ENCODE data around the gene RTL5. TPM values are rescaled to one million over a fixed set of nuclear protein-coding genes. Genes with fewer than 3 reads are reported as not detected.

The RTL5 gene
- total RNA-seq, 1 experiment from 2014 or later, result 2.3 TPM

DNA sequence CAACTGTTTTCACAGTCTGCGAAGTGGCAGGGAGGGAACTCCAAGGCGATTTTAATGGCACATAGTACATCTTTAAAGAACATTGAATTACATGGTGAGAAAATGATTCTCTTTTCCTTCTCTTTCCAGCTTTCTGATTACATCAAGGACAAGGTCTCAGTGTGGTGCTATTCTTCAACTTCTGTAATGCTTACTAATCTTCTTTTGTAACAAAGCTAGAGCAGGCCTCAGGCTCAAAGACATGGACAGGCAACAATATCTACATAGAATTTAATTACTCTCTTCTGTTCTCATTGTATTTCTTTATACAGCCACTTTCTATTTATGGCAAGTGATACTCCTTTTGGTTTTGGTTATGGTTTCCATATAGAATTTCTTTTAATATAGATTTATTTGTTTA is 48.4 kb downstream of the RTL5 start:
- in situ Hi-C loops (cut with HindIII; ENCODE audit: low sequenced_read_pairs), result no loop called here
- DNase-seq (ENCODE audit: low spot score), result no peak

DNA sequence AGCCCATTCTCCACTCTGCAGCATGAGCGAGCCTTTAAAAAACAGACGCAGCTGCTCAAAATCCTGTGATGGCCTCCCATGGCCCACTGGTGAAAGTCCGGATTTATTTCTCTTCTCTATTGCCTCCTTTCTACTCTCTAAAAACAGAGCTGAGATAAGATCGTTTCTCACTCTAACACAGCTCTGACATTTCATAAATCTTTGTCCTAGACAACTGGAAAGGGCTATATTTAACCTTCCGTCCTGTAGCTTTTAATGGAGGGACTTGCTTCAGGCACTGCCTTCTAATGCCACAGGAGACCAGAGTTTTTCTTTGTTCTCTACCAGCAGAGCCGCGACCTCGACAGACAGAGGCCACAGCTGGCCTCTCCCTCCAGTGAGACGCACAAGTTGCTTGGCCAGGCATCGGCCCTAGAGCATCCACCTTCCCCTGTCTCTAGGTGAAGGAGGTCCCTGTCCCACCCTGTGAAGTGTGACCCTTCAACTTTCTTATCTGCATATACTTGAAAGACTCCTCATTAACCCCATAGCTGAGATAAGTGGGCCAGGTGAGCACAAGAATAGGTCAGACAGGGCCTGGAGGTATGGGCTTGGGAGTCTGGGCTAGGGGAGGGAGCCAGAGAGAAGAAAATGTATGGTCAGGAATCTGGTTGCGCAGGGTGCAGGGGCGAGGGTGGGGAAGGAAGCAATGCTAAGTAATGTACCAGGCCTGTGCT is 50.0 kb downstream of the RTL5 start:
- DNase-seq (ENCODE audit: low spot score), result no peak

DNA sequence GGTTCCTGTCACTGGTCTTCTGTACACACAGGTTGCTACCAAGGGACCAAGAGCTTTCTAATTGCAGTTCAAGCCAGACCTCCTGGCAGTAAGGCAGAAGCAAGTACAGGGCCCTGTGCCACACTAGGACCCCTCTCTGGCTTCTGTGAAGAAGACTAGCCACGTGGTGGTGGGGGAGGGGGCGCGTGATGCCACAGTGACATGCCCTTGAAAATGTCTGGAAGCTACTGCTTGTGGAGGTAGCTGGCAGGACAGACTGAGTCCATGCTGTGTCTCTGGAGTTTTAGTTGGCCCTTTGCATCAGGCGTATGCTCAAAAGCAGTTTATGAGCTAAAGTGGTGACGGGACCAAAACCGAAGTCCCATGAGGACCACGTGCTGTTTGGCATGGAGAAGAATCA is 50.9 kb downstream of the RTL5 start:
- in situ Hi-C loops (cut with HindIII; ENCODE audit: low sequenced_read_pairs), result no loop called here

More for the DNA sequence above, 50.0 kb downstream of the RTL5 start:
- in situ Hi-C loops (cut with HindIII; ENCODE audit: low sequenced_read_pairs), result no loop called here

DNA sequence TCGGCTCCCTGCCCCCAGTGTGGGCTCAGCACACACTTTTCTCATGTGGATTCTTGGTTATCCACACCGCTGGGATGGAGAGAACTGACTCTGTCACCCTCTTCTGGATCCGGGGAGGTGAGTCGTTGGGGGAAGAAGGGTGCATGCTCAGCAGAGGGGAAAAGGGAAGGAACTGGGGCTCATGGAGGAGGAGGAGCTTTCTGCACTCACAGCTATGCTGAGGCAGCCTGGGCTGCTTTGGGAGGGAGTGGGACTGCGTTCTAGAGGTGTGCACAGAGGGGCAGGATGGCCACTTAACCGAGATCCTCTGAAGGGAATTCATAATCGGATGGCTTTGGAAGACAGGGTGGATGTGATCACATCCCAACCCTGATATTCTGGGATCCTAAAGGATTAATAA is 51.6 kb downstream of the RTL5 start:
- DNase-seq (ENCODE audit: low spot score), result no peak
- in situ Hi-C loops (cut with HindIII; ENCODE audit: low sequenced_read_pairs), result no loop called here

More for the DNA sequence above, 50.9 kb downstream of the RTL5 start:
- no peak for DNase-seq (ENCODE audit: low spot score)

DNA sequence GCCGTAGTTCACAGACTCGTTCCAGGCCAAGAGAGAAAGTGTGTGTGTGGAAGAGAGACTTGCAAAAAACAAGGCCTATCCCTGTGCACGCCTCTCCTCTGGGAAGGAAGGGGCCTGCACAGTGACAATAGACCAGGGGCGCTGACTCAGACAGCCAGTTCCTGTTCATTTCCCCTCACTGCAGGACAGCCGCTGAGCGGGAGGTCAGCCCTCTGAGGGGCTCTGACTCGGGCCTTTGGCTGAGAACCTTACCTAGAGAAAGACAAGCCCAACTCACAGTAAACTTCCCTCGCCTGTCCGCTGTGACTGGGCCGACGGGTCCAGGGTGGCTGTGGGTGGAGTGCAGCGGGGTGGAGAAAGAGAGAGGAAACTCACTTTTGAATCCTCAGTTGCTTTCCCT is 52.1 kb downstream of the RTL5 start:
- in situ Hi-C loops (cut with HindIII; ENCODE audit: low sequenced_read_pairs), result no loop called here
- DNase-seq (ENCODE audit: low spot score), result no peak

DNA sequence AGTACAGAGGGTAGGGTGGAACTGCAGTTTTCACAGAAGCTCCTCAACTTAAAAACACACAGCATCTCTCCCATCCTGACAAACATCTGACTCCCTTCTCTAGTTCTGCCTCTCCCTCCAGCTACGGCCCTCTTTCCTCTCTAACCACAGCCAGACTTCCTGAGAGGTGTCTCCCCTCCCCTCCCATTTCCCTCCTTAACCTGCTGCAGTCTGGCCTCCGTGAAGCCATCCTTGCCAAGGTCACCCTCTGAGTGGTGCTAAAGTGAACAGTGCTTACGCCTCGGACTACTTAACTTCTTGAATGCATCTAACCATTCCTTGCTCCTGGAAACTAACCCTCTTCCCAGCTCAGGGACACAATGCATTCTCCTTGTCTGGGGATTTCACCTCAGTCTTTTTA is 53.3 kb downstream of the RTL5 start:
- in situ Hi-C loops (cut with HindIII; ENCODE audit: low sequenced_read_pairs), result no loop called here
- no peak for DNase-seq (ENCODE audit: low spot score)

Other genes starting within 250 kb of the RTL5 start
- gene NHSL2, start 221.1 kb downstream of the RTL5 start, total RNA-seq (2014; rRNA removed; shearing (Covaris generic)), result 0.31 and 0.61 TPM in 2 replicates
- gene PIN4, start 49.8 kb upstream of the RTL5 start, total RNA-seq (2014; rRNA removed; shearing (Covaris generic)), result 13.3 and 19.6 TPM in 2 replicates
- 7.6 and 9.4 TPM in 2 replicates for gene ERCC6L, start 107.1 kb upstream of the RTL5 start, total RNA-seq (2014; rRNA removed; shearing (Covaris generic))
- 1,095 and 1,317 TPM in 2 replicates for gene RPS4X, start 145.3 kb upstream of the RTL5 start, total RNA-seq (2014; rRNA removed; shearing (Covaris generic))
- gene CITED1, start 174.0 kb upstream of the RTL5 start, total RNA-seq (2014; rRNA removed; shearing (Covaris generic)), result 0.58 and 4.3 TPM in 2 replicates